Retinal pigment epithelial cell (primary cell): ENCODE results near the gene GPR39.

Source experiments
- DNase-seq: peaks from one replicate; pipeline ENCODE4 v3.0.0-alpha.2; 2010; ENCODE audit warnings: low read depth
- H3K4me3 ChIP-seq: 2 replicates; pipeline ENCODE4 v1.5.1; 2011; ENCODE audit warnings: mild to moderate bottlenecking, low read length, control low read depth, moderate library complexity
- TF ChIP-seq, protein P1 (sequence below): conservative IDR thresholded peaks from 2 replicates; pipeline ENCODE4 v1.5.1; 2011; ENCODE audit warnings: low read depth, low read length, control low read depth, inconsistent platforms

GPR39 gene

GRCh38 chr2:132646540-132647108, 230.0 kb downstream of the GPR39 start:
- TF ChIP-seq, protein P1, sequence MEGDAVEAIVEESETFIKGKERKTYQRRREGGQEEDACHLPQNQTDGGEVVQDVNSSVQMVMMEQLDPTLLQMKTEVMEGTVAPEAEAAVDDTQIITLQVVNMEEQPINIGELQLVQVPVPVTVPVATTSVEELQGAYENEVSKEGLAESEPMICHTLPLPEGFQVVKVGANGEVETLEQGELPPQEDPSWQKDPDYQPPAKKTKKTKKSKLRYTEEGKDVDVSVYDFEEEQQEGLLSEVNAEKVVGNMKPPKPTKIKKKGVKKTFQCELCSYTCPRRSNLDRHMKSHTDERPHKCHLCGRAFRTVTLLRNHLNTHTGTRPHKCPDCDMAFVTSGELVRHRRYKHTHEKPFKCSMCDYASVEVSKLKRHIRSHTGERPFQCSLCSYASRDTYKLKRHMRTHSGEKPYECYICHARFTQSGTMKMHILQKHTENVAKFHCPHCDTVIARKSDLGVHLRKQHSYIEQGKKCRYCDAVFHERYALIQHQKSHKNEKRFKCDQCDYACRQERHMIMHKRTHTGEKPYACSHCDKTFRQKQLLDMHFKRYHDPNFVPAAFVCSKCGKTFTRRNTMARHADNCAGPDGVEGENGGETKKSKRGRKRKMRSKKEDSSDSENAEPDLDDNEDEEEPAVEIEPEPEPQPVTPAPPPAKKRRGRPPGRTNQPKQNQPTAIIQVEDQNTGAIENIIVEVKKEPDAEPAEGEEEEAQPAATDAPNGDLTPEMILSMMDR, result no peak
- H3K4me3 ChIP-seq, result no peak overlapping the region
- DNase-seq, result no peak

DNA sequence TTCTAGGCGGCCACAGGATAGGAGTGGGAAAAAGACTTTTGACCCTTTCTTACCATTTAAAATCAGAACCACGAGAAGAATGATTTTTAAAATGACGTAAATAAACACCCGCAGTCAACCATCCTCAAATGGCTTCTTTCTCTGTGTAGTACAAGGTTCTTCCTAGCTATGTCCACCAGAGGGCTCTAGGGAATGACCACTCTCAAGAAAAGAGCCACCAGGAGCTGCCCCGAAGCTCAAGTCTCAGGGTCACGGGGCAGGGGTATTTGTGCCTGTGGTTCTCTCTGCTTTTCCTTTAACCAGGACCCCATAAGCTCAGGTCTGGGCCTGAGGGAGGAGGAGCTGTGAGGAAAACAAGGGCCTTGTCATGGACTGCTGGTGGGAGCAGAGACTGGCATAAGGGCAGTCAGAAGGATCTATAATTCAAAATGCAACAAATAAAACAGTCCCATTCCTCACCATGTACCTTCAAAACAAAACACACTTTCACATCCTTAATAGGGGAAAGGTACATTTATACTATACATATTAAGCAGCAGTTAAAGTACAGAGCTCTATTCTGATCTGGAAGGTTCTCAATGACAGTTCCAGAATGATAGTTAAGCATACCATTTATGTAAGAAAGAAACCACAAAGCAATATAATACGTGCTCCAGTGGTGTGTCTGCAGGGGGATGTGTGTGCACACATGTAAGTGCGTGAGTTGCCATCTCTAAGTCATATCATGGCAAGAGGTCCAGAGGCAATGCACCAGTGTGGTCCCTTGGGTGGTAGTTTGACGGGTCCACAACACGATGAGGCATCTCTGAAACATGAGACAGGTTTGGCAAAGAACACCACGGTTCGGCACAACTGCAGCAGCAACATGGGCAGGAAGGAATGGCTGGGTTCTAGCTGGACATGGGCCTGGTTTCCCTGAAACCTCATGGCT, 234.8 kb downstream of the GPR39 start:
- H3K4me3 ChIP-seq, result no peak overlapping the region
- TF ChIP-seq, protein P1, result peak; percentile 89
- DNase-seq, result no peak

DNA sequence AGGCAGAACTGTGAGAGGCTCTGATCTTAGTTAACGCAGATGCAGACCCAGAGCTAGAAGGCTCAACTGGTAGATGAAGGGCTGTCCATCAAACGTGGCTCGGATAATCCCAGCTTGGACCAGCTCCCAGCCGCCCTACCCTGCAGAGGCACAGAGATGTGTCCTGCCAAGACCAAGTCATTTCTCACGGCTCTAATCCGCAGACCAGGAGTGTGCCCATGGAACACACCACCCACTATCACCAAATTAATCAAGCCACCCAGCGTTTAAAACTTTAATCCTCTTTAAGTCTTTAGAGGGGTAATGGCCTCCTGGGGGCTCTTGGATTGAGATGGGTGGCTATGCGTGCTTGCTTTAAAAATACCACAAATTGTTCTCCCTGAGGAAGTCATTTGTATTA, 235.9 kb downstream of the GPR39 start:
- DNase-seq, result peak; percentile 99

GRCh38 chr2:132654335-132654734, 237.7 kb downstream of the GPR39 start:
- TF ChIP-seq, protein P1, result no peak
- no peak for DNase-seq
- no peak overlapping the region for H3K4me3 ChIP-seq

More for the DNA sequence above, 235.9 kb downstream of the GPR39 start:
- TF ChIP-seq, protein P1, result no peak
- H3K4me3 ChIP-seq, result no peak overlapping the region

GRCh38 chr2:132654968-132655367, 238.4 kb downstream of the GPR39 start:
- H3K4me3 ChIP-seq, result no peak overlapping the region
- TF ChIP-seq, protein P1, result no peak
- DNase-seq, result no peak

- TF ChIP-seq, protein P1, result no peak
- no peak for DNase-seq
- no peak overlapping the region for H3K4me3 ChIP-seq
Measured at GRCh38 chr2:132656266-132656975, 239.8 kb downstream of the GPR39 start.
